Measurements from ENCODE around the gene COTL1.
A peak's percentile ranks its signal among the peaks of the same experiment; 100 is the strongest.

DNA sequence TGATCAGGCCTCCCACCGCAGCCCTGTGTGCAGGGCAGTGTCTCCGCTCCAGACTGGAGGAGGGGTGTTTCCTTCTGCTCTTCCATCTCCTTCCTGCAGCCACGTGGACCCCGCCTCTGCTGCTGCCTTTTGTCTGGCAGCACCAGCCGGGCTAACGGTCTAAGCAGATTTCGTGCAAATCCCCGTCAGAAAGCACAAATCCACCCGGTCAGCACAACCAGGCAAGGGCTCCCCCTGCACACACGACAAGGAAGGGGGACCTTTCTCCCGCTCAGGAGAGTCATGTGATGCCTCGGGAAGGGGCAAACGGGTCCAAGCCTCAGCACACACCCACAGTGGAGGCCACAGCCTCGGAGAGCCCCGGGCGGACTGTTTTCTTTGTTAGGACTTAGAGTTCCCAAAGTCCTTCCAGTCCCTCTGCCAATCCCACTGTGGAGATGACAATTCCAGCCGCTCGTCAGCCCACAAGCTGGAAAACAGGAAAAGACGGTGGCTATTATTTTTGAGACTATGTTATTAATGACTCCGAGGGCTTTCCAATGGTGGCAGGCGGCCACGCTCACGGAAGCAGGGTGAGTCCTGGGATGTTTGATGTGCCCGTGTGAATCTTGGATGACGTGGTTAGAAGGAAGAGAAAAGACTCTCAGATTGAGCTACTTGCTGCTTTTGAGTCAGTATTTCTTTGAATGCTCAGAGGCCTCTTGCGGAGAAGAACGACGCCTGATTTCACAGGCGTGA is 90.9 kb downstream of the COTL1 start:
- TF ChIP-seq, protein P1, sequence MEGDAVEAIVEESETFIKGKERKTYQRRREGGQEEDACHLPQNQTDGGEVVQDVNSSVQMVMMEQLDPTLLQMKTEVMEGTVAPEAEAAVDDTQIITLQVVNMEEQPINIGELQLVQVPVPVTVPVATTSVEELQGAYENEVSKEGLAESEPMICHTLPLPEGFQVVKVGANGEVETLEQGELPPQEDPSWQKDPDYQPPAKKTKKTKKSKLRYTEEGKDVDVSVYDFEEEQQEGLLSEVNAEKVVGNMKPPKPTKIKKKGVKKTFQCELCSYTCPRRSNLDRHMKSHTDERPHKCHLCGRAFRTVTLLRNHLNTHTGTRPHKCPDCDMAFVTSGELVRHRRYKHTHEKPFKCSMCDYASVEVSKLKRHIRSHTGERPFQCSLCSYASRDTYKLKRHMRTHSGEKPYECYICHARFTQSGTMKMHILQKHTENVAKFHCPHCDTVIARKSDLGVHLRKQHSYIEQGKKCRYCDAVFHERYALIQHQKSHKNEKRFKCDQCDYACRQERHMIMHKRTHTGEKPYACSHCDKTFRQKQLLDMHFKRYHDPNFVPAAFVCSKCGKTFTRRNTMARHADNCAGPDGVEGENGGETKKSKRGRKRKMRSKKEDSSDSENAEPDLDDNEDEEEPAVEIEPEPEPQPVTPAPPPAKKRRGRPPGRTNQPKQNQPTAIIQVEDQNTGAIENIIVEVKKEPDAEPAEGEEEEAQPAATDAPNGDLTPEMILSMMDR (IDR thresholded peaks at IDR 0.05): no peak
- TF ChIP-seq EP300 (IDR thresholded peaks at IDR 0.05) (no peak), POLR2AphosphoS5 (IDR thresholded peaks at IDR 0.05) (peak; percentile 8 to 33)
